Measurements from ENCODE around the gene PEX7.
"Not testable (repeated sequence)": the region's sequence is repeated elsewhere in the genome, so short reads cannot be mapped to it uniquely, and the experiment has no call there.

PEX7 gene

GRCh38 chr6:136901212-136901784, 78.9 kb downstream of the PEX7 start:
- no peak for TF ChIP-seq JUND (IDR thresholded peaks at IDR 0.05; ENCODE audit: low read depth)
- no peak for DNase-seq (ENCODE audit: low read depth in 1 of 2, low spot score in 1 of 2)
- in situ Hi-C loops (cut with HindIII; ENCODE audit: low pct_unique_long_range_greater_than_20kb, low sequenced_read_pairs) = no loop called here

GRCh38 chr6:136904477-136904876, 82.1 kb downstream of the PEX7 start:
- DNase-seq (ENCODE audit: low read depth in 1 of 2, low spot score in 1 of 2); in situ Hi-C loops (cut with HindIII; ENCODE audit: low pct_unique_long_range_greater_than_20kb, low sequenced_read_pairs): not testable (repeated sequence)

GRCh38 chr6:136914947-136915346, 92.6 kb downstream of the PEX7 start:
- no peak for TF ChIP-seq JUND (IDR thresholded peaks at IDR 0.05; ENCODE audit: low read depth)
- no peak for DNase-seq (ENCODE audit: low read depth in 1 of 2, low spot score in 1 of 2)
- in situ Hi-C loops (cut with HindIII; ENCODE audit: low pct_unique_long_range_greater_than_20kb, low sequenced_read_pairs) = no loop called here

- no peak for TF ChIP-seq JUND (IDR thresholded peaks at IDR 0.05; ENCODE audit: low read depth)
- DNase-seq (ENCODE audit: low read depth in 1 of 2, low spot score in 1 of 2) = no peak
- in situ Hi-C loops (cut with HindIII; ENCODE audit: low pct_unique_long_range_greater_than_20kb, low sequenced_read_pairs) = no loop called here
Measured at GRCh38 chr6:136918706-136919105, 96.3 kb downstream of the PEX7 start.

GRCh38 chr6:136920216-136920615, 97.8 kb downstream of the PEX7 start:
- no peak for DNase-seq (ENCODE audit: low read depth in 1 of 2, low spot score in 1 of 2)
- in situ Hi-C loops (cut with HindIII; ENCODE audit: low pct_unique_long_range_greater_than_20kb, low sequenced_read_pairs) = no loop called here
- no peak for TF ChIP-seq JUND (IDR thresholded peaks at IDR 0.05; ENCODE audit: low read depth)

- TF ChIP-seq JUND (IDR thresholded peaks at IDR 0.05; ENCODE audit: low read depth) = no peak
- no peak for DNase-seq (ENCODE audit: low read depth in 1 of 2, low spot score in 1 of 2)
- in situ Hi-C loops (cut with HindIII; ENCODE audit: low pct_unique_long_range_greater_than_20kb, low sequenced_read_pairs) = no loop called here
Measured at GRCh38 chr6:136920671-136921380, 98.4 kb downstream of the PEX7 start.

- in situ Hi-C loops (cut with HindIII; ENCODE audit: low pct_unique_long_range_greater_than_20kb, low sequenced_read_pairs) = no loop called here
- DNase-seq (ENCODE audit: low read depth in 1 of 2, low spot score in 1 of 2) = peak; percentile 2 to 28
- no peak for TF ChIP-seq JUND (IDR thresholded peaks at IDR 0.05; ENCODE audit: low read depth)
Measured at GRCh38 chr6:136921381-136921935, 99.1 kb downstream of the PEX7 start.

- no peak for TF ChIP-seq JUND (IDR thresholded peaks at IDR 0.05; ENCODE audit: low read depth)
- in situ Hi-C loops (cut with HindIII; ENCODE audit: low pct_unique_long_range_greater_than_20kb, low sequenced_read_pairs) = no loop called here
- no peak for DNase-seq (ENCODE audit: low read depth in 1 of 2, low spot score in 1 of 2)
Measured at GRCh38 chr6:136921936-136922684, 99.7 kb downstream of the PEX7 start, which contains the start of gene SLC35D3. SLC35D3 (plus strand) TSS chr6:136922301; CDS start chr6:136922429, 128 bp downstream.

GRCh38 chr6:136922685-136923006, 100.3 kb downstream of the PEX7 start:
- in situ Hi-C loops (cut with HindIII; ENCODE audit: low pct_unique_long_range_greater_than_20kb, low sequenced_read_pairs) = no loop called here
- DNase-seq (ENCODE audit: low read depth in 1 of 2, low spot score in 1 of 2) = no peak
- no peak for TF ChIP-seq JUND (IDR thresholded peaks at IDR 0.05; ENCODE audit: low read depth)

GRCh38 chr6:136923116-136923953, 100.9 kb downstream of the PEX7 start:
- in situ Hi-C loops (cut with HindIII; ENCODE audit: low pct_unique_long_range_greater_than_20kb, low sequenced_read_pairs) = no loop called here
- no peak for TF ChIP-seq JUND (IDR thresholded peaks at IDR 0.05; ENCODE audit: low read depth)
- DNase-seq (ENCODE audit: low read depth in 1 of 2, low spot score in 1 of 2) = no peak

GRCh38 chr6:136923954-136924673, 101.7 kb downstream of the PEX7 start:
- in situ Hi-C loops (cut with HindIII; ENCODE audit: low pct_unique_long_range_greater_than_20kb, low sequenced_read_pairs) = no loop called here
- no peak for DNase-seq (ENCODE audit: low read depth in 1 of 2, low spot score in 1 of 2)

GRCh38 chr6:136926383-136926782, 104.0 kb downstream of the PEX7 start:
- TF ChIP-seq JUND (IDR thresholded peaks at IDR 0.05; ENCODE audit: low read depth) = no peak
- in situ Hi-C loops (cut with HindIII; ENCODE audit: low pct_unique_long_range_greater_than_20kb, low sequenced_read_pairs) = no loop called here
- DNase-seq (ENCODE audit: low read depth in 1 of 2, low spot score in 1 of 2) = no peak

More at GRCh38 chr6:136923954-136924673, 101.7 kb downstream of the PEX7 start:
- TF ChIP-seq JUND (IDR thresholded peaks at IDR 0.05; ENCODE audit: low read depth) = no peak

Measured in T47D (cell line).